Suppressor macrophage treated with lipopolysaccharide for 4 hours (primary cell): ENCODE results near the gene SREBF2.

Experiments used
- DNase-seq: peaks from one replicate; pipeline ENCODE4 v3.0.0-alpha.2; 2020

SREBF2 gene

GRCh38 chr22:41832553-41833368 is at the start of gene SREBF2:
SREBF2 (plus strand) TSS chr22:41833105; CDS start chr22:41833271, 166 bp downstream.
- DNase-seq: peak; percentile 99

- no peak for DNase-seq
Observed at GRCh38 chr22:41787331-41787730, 45.6 kb upstream of the SREBF2 start.

- DNase-seq: no peak
Observed at GRCh38 chr22:41793871-41794270, 39.0 kb upstream of the SREBF2 start.

- no peak for DNase-seq
Observed at GRCh38 chr22:41798736-41799135, 34.2 kb upstream of the SREBF2 start.

GRCh38 chr22:41799486-41800347 is 33.2 kb upstream of the SREBF2 start:
- peak; percentile 31 for DNase-seq

GRCh38 chr22:41800348-41801146 is 32.4 kb upstream of the SREBF2 start, which contains the start of gene CCDC134:
CCDC134 (plus strand) TSS chr22:41800679; CDS start chr22:41808891, 8,212 bp downstream.
- peak; percentile 95 for DNase-seq

- no peak for DNase-seq
Observed at GRCh38 chr22:41801147-41801819, 31.6 kb upstream of the SREBF2 start.

GRCh38 chr22:41801886-41802285 is 31.0 kb upstream of the SREBF2 start:
- DNase-seq: no peak

- no peak for DNase-seq
Observed at GRCh38 chr22:41805639-41806038, 27.3 kb upstream of the SREBF2 start.

GRCh38 chr22:41808400-41808799 is 24.5 kb upstream of the SREBF2 start:
- no peak for DNase-seq

GRCh38 chr22:41810022-41810421 is 22.9 kb upstream of the SREBF2 start:
- no peak for DNase-seq

GRCh38 chr22:41812805-41813545 is 19.9 kb upstream of the SREBF2 start:
- no peak for DNase-seq

GRCh38 chr22:41813726-41814410 is 19.0 kb upstream of the SREBF2 start:
- no peak for DNase-seq

- DNase-seq: no peak
Observed at GRCh38 chr22:41815716-41816115, 17.2 kb upstream of the SREBF2 start.

GRCh38 chr22:41816241-41816640 is 16.7 kb upstream of the SREBF2 start:
- no peak for DNase-seq

GRCh38 chr22:41816871-41817270 is 16.0 kb upstream of the SREBF2 start:
- DNase-seq: no peak

GRCh38 chr22:41818011-41818410 is 14.9 kb upstream of the SREBF2 start:
- DNase-seq: no peak

- no peak for DNase-seq
Observed at GRCh38 chr22:41818596-41818995, 14.3 kb upstream of the SREBF2 start.

GRCh38 chr22:41819257-41819656 is 13.6 kb upstream of the SREBF2 start:
- no peak for DNase-seq

- DNase-seq: no peak
Observed at GRCh38 chr22:41820447-41820846, 12.5 kb upstream of the SREBF2 start.
